GM12892 (cell line): ENCODE measurements around the gene CRACR2A.

ENCODE experiments used
- POLR2A ChIP-seq: IDR thresholded peaks from 2 replicates; pipeline ENCODE4 v1.6.1; 2011; ENCODE audit warnings: low read depth, low read length, control low read depth
- POLR2AphosphoS5 ChIP-seq: IDR thresholded peaks from 2 replicates; pipeline ENCODE4 v1.6.1; 2011; ENCODE audit warnings: low read depth, low read length, control low read depth
- TAF1 ChIP-seq: IDR thresholded peaks from 2 replicates; pipeline ENCODE4 v1.6.1; 2011; ENCODE audit warnings: low read depth, mild to moderate bottlenecking, control low read depth, low read length, borderline replicate concordance

- TF ChIP-seq POLR2A: no peak
- TF ChIP-seq TAF1: no peak
- TF ChIP-seq POLR2AphosphoS5: no peak
Observed at GRCh38 chr12:3595721-3596120, 157.2 kb downstream of the CRACR2A start.
